Stimulated activated CD8-positive, alpha-beta memory T cell treated with anti-CD3 and anti-CD28 coated beads, Interleukin-15, amount 100 ng/mL, for 48 hours (primary cell): ENCODE data around the gene STON1.
"Not testable (repeated sequence)": the region's sequence is repeated elsewhere in the genome, so short reads cannot be mapped to it uniquely, and the experiment has no call there.

Experiments
- DNase-seq, 2 donors: peaks; one replicate each; pipeline ENCODE4 v3.0.0-alpha.2; 2020; ENCODE audit warnings: low read depth in 2 of 2

Gene STON1

GRCh38 chr2:48527226-48527885, 2.6 kb upstream of the STON1 start:
- DNase-seq = no peak

GRCh38 chr2:48528431-48528830, 1.5 kb upstream of the STON1 start:
- no peak for DNase-seq

- DNase-seq = no peak
These were observed 760 bp upstream of the STON1 start for GRCh38 chr2:48529194-48529593.

- no peak for DNase-seq
These were observed 300 bp upstream of the STON1 start for GRCh38 chr2:48529676-48530032.

GRCh38 chr2:48531141-48531648, 1.2 kb downstream of the STON1 start:
- DNase-seq = no peak

GRCh38 chr2:48532174-48532573, 2.2 kb downstream of the STON1 start:
- DNase-seq = no peak

- no peak for DNase-seq
These were observed 2.9 kb downstream of the STON1 start for GRCh38 chr2:48532824-48533223.

GRCh38 chr2:48534781-48535180, 4.8 kb downstream of the STON1 start:
- no peak for DNase-seq

GRCh38 chr2:48540237-48540935, 10.4 kb downstream of the STON1 start:
- no peak for DNase-seq

- no peak for DNase-seq
These were observed 11.9 kb downstream of the STON1 start for GRCh38 chr2:48541666-48542389.

- no peak for DNase-seq
These were observed 13.9 kb downstream of the STON1 start for GRCh38 chr2:48543895-48544294.

GRCh38 chr2:48545244-48545643, 15.3 kb downstream of the STON1 start:
- DNase-seq = no peak

- DNase-seq = no peak
These were observed 18.9 kb downstream of the STON1 start for GRCh38 chr2:48548840-48549239.

GRCh38 chr2:48549972-48550371, 20.0 kb downstream of the STON1 start:
- no peak for DNase-seq

- no peak for DNase-seq
These were observed 21.6 kb downstream of the STON1 start for GRCh38 chr2:48551548-48551947.

- not testable (repeated sequence) for DNase-seq
These were observed 25.1 kb downstream of the STON1 start for GRCh38 chr2:48555071-48555470.

- DNase-seq = no peak
These were observed 28.5 kb downstream of the STON1 start for GRCh38 chr2:48558456-48558855.

GRCh38 chr2:48560546-48561209, 30.7 kb downstream of the STON1 start:
- DNase-seq = no peak

- DNase-seq = no peak
These were observed 32.3 kb downstream of the STON1 start for GRCh38 chr2:48562281-48562680.

GRCh38 chr2:48566592-48567310, 36.8 kb downstream of the STON1 start:
- DNase-seq = no peak

GRCh38 chr2:48567671-48568070, 37.7 kb downstream of the STON1 start:
- no peak for DNase-seq

GRCh38 chr2:48568547-48568946, 38.6 kb downstream of the STON1 start:
- no peak for DNase-seq
